ENCODE measurements around the gene DENND5B. TPM values are rescaled to one million over a fixed set of nuclear protein-coding genes. Genes with fewer than 3 reads are reported as not detected.
A peak's percentile ranks its signal among the peaks of the same experiment; 100 is the strongest.

DENND5B gene
- polyA plus RNA-seq, 1 donor from 2014 or later = 30.7 TPM

GRCh38 chr12:31471823-31472222 lies 119.1 kb downstream of the DENND5B start:
- peaks cover 18% of the 10 kb centered on the region for H3K36me3 Mint-ChIP-seq
- H3K4me3 Mint-ChIP-seq = no peak overlapping the region
- peaks cover 3 to 10% (median 8%) of the 10 kb centered on the region in 3 donors for H3K4me1 Mint-ChIP-seq
- H3K9me3 Mint-ChIP-seq = peaks cover 0 to 1% (median 0%) of the 10 kb centered on the region in 3 donors
- H3K27me3 Mint-ChIP-seq = no peaks in the 10 kb centered on the region
- no peak overlapping the region for H3K27ac Mint-ChIP-seq

GRCh38 chr12:31471051-31471450 lies 119.9 kb downstream of the DENND5B start:
- H3K4me1 Mint-ChIP-seq = peaks cover 2 to 5% (median 3%) of the 10 kb centered on the region in 3 donors
- H3K27ac Mint-ChIP-seq = no peak overlapping the region
- peaks cover 20% of the 10 kb centered on the region for H3K36me3 Mint-ChIP-seq
- H3K4me3 Mint-ChIP-seq = no peak overlapping the region
- H3K9me3 Mint-ChIP-seq = peaks cover 0 to 1% (median 0%) of the 10 kb centered on the region in 3 donors
- H3K27me3 Mint-ChIP-seq = no peaks in the 10 kb centered on the region

- Mint-ChIP-seq H3K27me3 (no peaks in the 10 kb centered on the region), H3K36me3 (peaks cover 18% of the 10 kb centered on the region), H3K4me3 (no peak overlapping the region), H3K27ac (no peak overlapping the region), H3K4me1 (peaks cover 2 to 8% (median 4%) of the 10 kb centered on the region in 3 donors), H3K9me3 (peaks cover 0 to 1% (median 0%) of the 10 kb centered on the region in 3 donors)
These were observed 120.5 kb downstream of the DENND5B start for GRCh38 chr12:31470459-31470858.

- Mint-ChIP-seq H3K36me3 (peaks cover 13% of the 10 kb centered on the region), H3K4me1 (peaks cover 0 to 7% (median 4%) of the 10 kb centered on the region in 3 donors), H3K27me3 (no peaks in the 10 kb centered on the region), H3K27ac (no peak overlapping the region), H3K4me3 (no peak overlapping the region), H3K9me3 (peaks cover 0 to 1% (median 0%) of the 10 kb centered on the region in 3 donors)
These were observed 124.2 kb downstream of the DENND5B start for GRCh38 chr12:31466768-31467167.

- Mint-ChIP-seq H3K36me3 (peaks cover 10% of the 10 kb centered on the region), H3K27ac (no peak overlapping the region), H3K4me3 (no peak overlapping the region), H3K4me1 (peaks cover 2 to 12% (median 4%) of the 10 kb centered on the region in 3 donors), H3K9me3 (peaks cover 0 to 1% (median 0%) of the 10 kb centered on the region in 3 donors), H3K27me3 (no peaks in the 10 kb centered on the region)
These were observed 125.9 kb downstream of the DENND5B start for GRCh38 chr12:31465002-31465401.

GRCh38 chr12:31460024-31460423 lies 130.9 kb downstream of the DENND5B start:
- peak overlapping the region in 1 of 3 donors; percentile 73 for H3K27ac Mint-ChIP-seq
- no peaks in the 10 kb centered on the region for H3K9me3 Mint-ChIP-seq

GRCh38 chr12:31456562-31456961 lies 134.4 kb downstream of the DENND5B start:
- Mint-ChIP-seq H3K27ac (peak overlapping the region in 2 of 3 donors; percentile 1 to 49), H3K27me3 (no peaks in the 10 kb centered on the region), H3K36me3 (peaks cover 4% of the 10 kb centered on the region), H3K4me3 (no peak overlapping the region), H3K9me3 (no peaks in the 10 kb centered on the region), H3K4me1 (peaks cover 0 to 8% (median 4%) of the 10 kb centered on the region in 3 donors)

More at GRCh38 chr12:31460024-31460423, 130.9 kb downstream of the DENND5B start:
- peaks cover 0 to 13% (median 4%) of the 10 kb centered on the region in 3 donors for H3K4me1 Mint-ChIP-seq
- no peak overlapping the region for H3K4me3 Mint-ChIP-seq
- no peaks in the 10 kb centered on the region for H3K27me3 Mint-ChIP-seq
- no peaks in the 10 kb centered on the region for H3K36me3 Mint-ChIP-seq

GRCh38 chr12:31444736-31445135 lies 146.2 kb downstream of the DENND5B start:
- no peaks in the 10 kb centered on the region for H3K27me3 Mint-ChIP-seq
- peaks cover 11% of the 10 kb centered on the region for H3K36me3 Mint-ChIP-seq
- H3K27ac Mint-ChIP-seq = no peak overlapping the region
- no peaks in the 10 kb centered on the region for H3K4me1 Mint-ChIP-seq
- H3K4me3 Mint-ChIP-seq = no peak overlapping the region
- no peaks in the 10 kb centered on the region for H3K9me3 Mint-ChIP-seq

GRCh38 chr12:31440586-31440985 lies 150.3 kb downstream of the DENND5B start:
- H3K36me3 Mint-ChIP-seq = peaks cover 9% of the 10 kb centered on the region
- no peak overlapping the region for H3K4me3 Mint-ChIP-seq
- H3K4me1 Mint-ChIP-seq = peaks cover 0 to 3% (median 0%) of the 10 kb centered on the region in 3 donors
- H3K27me3 Mint-ChIP-seq = no peaks in the 10 kb centered on the region
- no peak overlapping the region for H3K27ac Mint-ChIP-seq
- no peaks in the 10 kb centered on the region for H3K9me3 Mint-ChIP-seq

GRCh38 chr12:31440134-31440533 lies 150.8 kb downstream of the DENND5B start:
- Mint-ChIP-seq H3K9me3 (no peaks in the 10 kb centered on the region), H3K4me3 (no peak overlapping the region), H3K36me3 (peaks cover 11% of the 10 kb centered on the region), H3K27ac (no peak overlapping the region), H3K4me1 (peaks cover 0 to 4% (median 0%) of the 10 kb centered on the region in 3 donors), H3K27me3 (no peaks in the 10 kb centered on the region)

- H3K36me3 Mint-ChIP-seq = peaks cover 5% of the 10 kb centered on the region
These were observed 159.2 kb downstream of the DENND5B start for GRCh38 chr12:31431721-31432240.

GRCh38 chr12:31423405-31423804 lies 167.5 kb downstream of the DENND5B start:
- peaks cover 1 to 12% (median 2%) of the 10 kb centered on the region in 3 donors for H3K4me1 Mint-ChIP-seq
- H3K9me3 Mint-ChIP-seq = no peaks in the 10 kb centered on the region
- no peak overlapping the region for H3K4me3 Mint-ChIP-seq
- peak overlapping the region in 1 of 3 donors; percentile 67 for H3K27ac Mint-ChIP-seq
- peaks cover 4% of the 10 kb centered on the region for H3K36me3 Mint-ChIP-seq
- H3K27me3 Mint-ChIP-seq = no peaks in the 10 kb centered on the region

More at GRCh38 chr12:31431721-31432240, 159.2 kb downstream of the DENND5B start:
- Mint-ChIP-seq H3K4me3 (no peak overlapping the region), H3K27ac (no peak overlapping the region), H3K4me1 (peaks cover 0 to 6% (median 2%) of the 10 kb centered on the region in 3 donors), H3K9me3 (no peaks in the 10 kb centered on the region), H3K27me3 (no peaks in the 10 kb centered on the region)

GRCh38 chr12:31412292-31412801 lies 178.6 kb downstream of the DENND5B start:
- peaks cover 0 to 3% (median 2%) of the 10 kb centered on the region in 3 donors for H3K4me1 Mint-ChIP-seq
- no peak overlapping the region for H3K4me3 Mint-ChIP-seq
- no peak overlapping the region for H3K27ac Mint-ChIP-seq
- H3K27me3 Mint-ChIP-seq = no peaks in the 10 kb centered on the region
- H3K36me3 Mint-ChIP-seq = peaks cover 5% of the 10 kb centered on the region
- H3K9me3 Mint-ChIP-seq = peaks cover 0 to 2% (median 0%) of the 10 kb centered on the region in 3 donors

GRCh38 chr12:31408763-31409162 lies 182.2 kb downstream of the DENND5B start:
- H3K36me3 Mint-ChIP-seq = peaks cover 7% of the 10 kb centered on the region
- H3K9me3 Mint-ChIP-seq = peaks cover 0 to 3% (median 2%) of the 10 kb centered on the region in 3 donors
- peaks cover 7 to 16% (median 10%) of the 10 kb centered on the region in 3 donors for H3K4me1 Mint-ChIP-seq
- no peaks in the 10 kb centered on the region for H3K27me3 Mint-ChIP-seq
- peak overlapping the region in 1 of 3 donors; percentile 39 for H3K27ac Mint-ChIP-seq
- no peak overlapping the region for H3K4me3 Mint-ChIP-seq

GRCh38 chr12:31407562-31407961 lies 183.4 kb downstream of the DENND5B start:
- Mint-ChIP-seq H3K4me3 (peak overlapping the region in 2 of 4 donors; percentile 49 to 67), H3K36me3 (peaks cover 11% of the 10 kb centered on the region), H3K4me1 (peaks cover 12 to 20% (median 14%) of the 10 kb centered on the region in 3 donors), H3K27me3 (no peaks in the 10 kb centered on the region), H3K27ac (no peak overlapping the region), H3K9me3 (peaks cover 0 to 3% (median 2%) of the 10 kb centered on the region in 3 donors)

GRCh38 chr12:31406345-31406744 lies 184.6 kb downstream of the DENND5B start:
- peaks cover 0 to 3% (median 2%) of the 10 kb centered on the region in 3 donors for H3K9me3 Mint-ChIP-seq
- peak overlapping the region in 3 of 4 donors; percentile 26 to 77 (median 77) for H3K4me3 Mint-ChIP-seq
- peak overlapping the region; percentile 50 to 87 (median 55) for H3K27ac Mint-ChIP-seq

More at GRCh38 chr12:31406345-31406744, 184.6 kb downstream of the DENND5B start:
- Mint-ChIP-seq H3K4me1 (peaks cover 12 to 20% (median 14%) of the 10 kb centered on the region in 3 donors), H3K27me3 (no peaks in the 10 kb centered on the region), H3K36me3 (peaks cover 15% of the 10 kb centered on the region)
